GM23338 (cell line): ENCODE measurements around the gene PHF21A. TPM values are rescaled to one million over a fixed set of nuclear protein-coding genes. Genes with fewer than 3 reads are reported as not detected.

Experiments
- ATAC-seq: fragments of 200-7000 bp; cut with Tn5 transposase; 3 replicates; pipeline ENCODE4 v1.9.1; 2020
- DNase-seq: peaks from one replicate; pipeline ENCODE4 v3.0.0-alpha.2; 2015; ENCODE audit warnings: low spot score
- H2AFZ ChIP-seq: fragments of 200-600 bp; sonication (generic); 2 replicates; pipeline ENCODE4 v1.8.0; 2016; ENCODE audit warnings: antibody characterized with exemption, mild to moderate bottlenecking, moderate library complexity
- H3F3A ChIP-seq: fragments of 200-600 bp; sonication (generic); replicated peaks from 2 replicates; pipeline ENCODE4 v1.8.0; 2017; ENCODE audit warnings: antibody characterized with exemption, mixed run types, low read depth
- H3K27ac ChIP-seq: fragments of 200-600 bp; sonication (generic); 2 replicates; pipeline ENCODE4 v1.6.1; 2016; ENCODE audit warnings: low read depth
- H3K27me3 ChIP-seq: fragments of 200-600 bp; sonication (generic); 2 replicates; pipeline ENCODE4 v1.8.0; 2016; ENCODE audit warnings: mild to moderate bottlenecking, mixed run types, moderate library complexity; ENCODE audit not compliant: insufficient read depth
- H3K36me3 ChIP-seq: fragments of 200-600 bp; sonication (generic); 2 replicates; pipeline ENCODE4 v1.8.0; 2016; ENCODE audit warnings: mild to moderate bottlenecking; ENCODE audit not compliant: insufficient read depth
- H3K4me1 ChIP-seq: fragments of 200-600 bp; sonication (generic); 2 replicates; pipeline ENCODE4 v1.8.0; 2016; ENCODE audit warnings: mild to moderate bottlenecking, moderate library complexity; ENCODE audit not compliant: insufficient read depth
- H3K4me2 ChIP-seq: fragments of 200-600 bp; sonication (generic); 2 replicates; pipeline ENCODE4 v1.7.1; 2017; ENCODE audit warnings: mixed run types
- H3K4me3 ChIP-seq: fragments of 200-600 bp; sonication (generic); 2 replicates; pipeline ENCODE4 v1.6.1; 2016; ENCODE audit warnings: mixed run types
- H3K79me2 ChIP-seq: fragments of 200-600 bp; sonication (generic); replicated peaks from 2 replicates; pipeline ENCODE4 v1.8.0; 2017; ENCODE audit warnings: mild to moderate bottlenecking; ENCODE audit not compliant: insufficient read depth
- H3K9me2 ChIP-seq: fragments of 200-600 bp; sonication (generic); 2 replicates; pipeline ENCODE4 v1.8.0; 2017; ENCODE audit not compliant: insufficient read depth
- H4K20me1 ChIP-seq: fragments of 200-600 bp; sonication (generic); replicated peaks from 2 replicates; pipeline ENCODE4 v1.8.0; 2017; ENCODE audit warnings: mild to moderate bottlenecking; ENCODE audit not compliant: insufficient read depth
- H3K27ac Mint-ChIP-seq: 2 replicates; pipeline ENCODE4 v1.8.0; 2020; ENCODE audit warnings: inconsistent platforms, mild to moderate bottlenecking, moderate library complexity, mixed read lengths
- H3K27me3 Mint-ChIP-seq: 3 replicates; pipeline ENCODE4 v1.8.0; 2022; ENCODE audit warnings: low read depth, mild to moderate bottlenecking, moderate library complexity, mixed read lengths, inconsistent platforms; ENCODE audit not compliant: insufficient read depth, poor library complexity
- H3K36me3 Mint-ChIP-seq: 3 replicates; pipeline ENCODE4 v1.8.0; 2021; ENCODE audit warnings: low read depth, mild to moderate bottlenecking, inconsistent platforms, moderate library complexity, mixed read lengths
- H3K4me1 Mint-ChIP-seq: 3 replicates; pipeline ENCODE4 v1.8.0; 2020; ENCODE audit warnings: mild to moderate bottlenecking, inconsistent platforms, mixed read lengths
- H3K4me3 Mint-ChIP-seq: 3 replicates; pipeline ENCODE4 v1.8.0; 2021; ENCODE audit warnings: moderate library complexity, mild to moderate bottlenecking, inconsistent platforms, mixed read lengths
- H3K9me3 Mint-ChIP-seq: 3 replicates; pipeline ENCODE4 v1.8.0; 2020; ENCODE audit warnings: moderate library complexity, mild to moderate bottlenecking, inconsistent platforms, mixed read lengths
- CREB1 ChIP-seq: fragments of 250-450 bp; sonication (Bioruptor Pico); IDR thresholded peaks from 2 replicates; pipeline ENCODE4 v1.5.0; 2020; ENCODE audit warnings: low read depth, mild to moderate bottlenecking, moderate library complexity
- CTCF ChIP-seq, 2 experiments: fragments of 200-600 bp in 1 of 2; sonication (generic) in 1 of 2; conservative IDR thresholded peaks; 2 replicates each; pipeline versions ENCODE4 v1.5.1 to v1.6.1; 2016 to 2017; ENCODE audit warnings: antibody characterized with exemption in 2 of 2, low read depth in 2 of 2, mild to moderate bottlenecking in 2 of 2, moderate library complexity in 1 of 2
- EZH2 ChIP-seq: fragments of 200-600 bp; sonication (generic); IDR thresholded peaks from one replicate; pipeline ENCODE4 v1.8.0; 2017; ENCODE audit warnings: antibody characterized with exemption, mild to moderate bottlenecking, low read depth; ENCODE audit not compliant: unreplicated experiment
- POLR2AphosphoS5 ChIP-seq: IDR thresholded peaks from 2 replicates; pipeline ENCODE4 v1.6.1; 2016; ENCODE audit warnings: antibody characterized with exemption, low read depth
- ZNF114 ChIP-seq: fragments of 250-450 bp; sonication (Bioruptor Pico); IDR thresholded peaks from 2 replicates; pipeline ENCODE4 v1.5.0; 2020; ENCODE audit warnings: mild to moderate bottlenecking, moderate library complexity
- ZNF331 ChIP-seq: fragments of 250-450 bp; sonication (Bioruptor Pico); IDR thresholded peaks from 2 replicates; pipeline ENCODE4 v1.5.0; 2020; ENCODE audit warnings: low read depth, mild to moderate bottlenecking, moderate library complexity
- polyA plus RNA-seq: library from polyadenylated mRNA; unstranded; fragments of >200 nt; fragmentation: Nextera tagmentation; extraction: Ambion mirVana; gene quantifications from 2 replicates; pipeline ENCODE4 v1.2.1, GENCODE V29; 2016
- total RNA-seq: library from RNA; depleted of rRNA; stranded (reverse); fragments of >200 nt; shearing (Covaris generic); gene quantifications from 2 replicates; pipeline ENCODE4 v1.2.3, GENCODE V29; 2014
- TF ChIP-seq, protein P1 (sequence below): IDR thresholded peaks from one replicate; pipeline ENCODE4 v1.6.1; 2018; ENCODE audit warnings: antibody characterized with exemption; ENCODE audit not compliant: unreplicated experiment
- TF ChIP-seq, protein P2 (sequence below): fragments of 250-450 bp; sonication (Bioruptor Pico); IDR thresholded peaks from 2 replicates; pipeline ENCODE4 v1.5.0; 2020; ENCODE audit warnings: mild to moderate bottlenecking, moderate library complexity

The PHF21A gene
- total and polyA plus RNA-seq, 2 experiments from 2014 or later, result 21.7 to 23.6 TPM

GRCh38 chr11:45885274-45885920, 235.9 kb downstream of the PHF21A start, which contains the start of gene MAPK8IP1:
TSS of gene MAPK8IP1 (plus strand) at chr11:45885651. CDS start at chr11:45885821, 170 bp downstream.
- H3K4me2 ChIP-seq, result peak within 1 kb of the TSS; percentile 97
- H3K36me3 ChIP-seq, result no peaks in the 10 kb centered on the region
- peaks cover 9% of the 10 kb centered on the region; the same call in 1 of the 2 replicates for H3K79me2 ChIP-seq
- peak within 1 kb of the TSS; percentile 94 for H2AFZ ChIP-seq
- H3K27ac Mint-ChIP-seq, result no peak within 1 kb of the TSS
- H3K4me3 Mint-ChIP-seq, result peak within 1 kb of the TSS; percentile 79
- DNase-seq, result peak; percentile 88
- peak; percentile 84 for ATAC-seq
- H3K4me3 ChIP-seq, result peak within 1 kb of the TSS; percentile 89
- TF ChIP-seq, protein P1, sequence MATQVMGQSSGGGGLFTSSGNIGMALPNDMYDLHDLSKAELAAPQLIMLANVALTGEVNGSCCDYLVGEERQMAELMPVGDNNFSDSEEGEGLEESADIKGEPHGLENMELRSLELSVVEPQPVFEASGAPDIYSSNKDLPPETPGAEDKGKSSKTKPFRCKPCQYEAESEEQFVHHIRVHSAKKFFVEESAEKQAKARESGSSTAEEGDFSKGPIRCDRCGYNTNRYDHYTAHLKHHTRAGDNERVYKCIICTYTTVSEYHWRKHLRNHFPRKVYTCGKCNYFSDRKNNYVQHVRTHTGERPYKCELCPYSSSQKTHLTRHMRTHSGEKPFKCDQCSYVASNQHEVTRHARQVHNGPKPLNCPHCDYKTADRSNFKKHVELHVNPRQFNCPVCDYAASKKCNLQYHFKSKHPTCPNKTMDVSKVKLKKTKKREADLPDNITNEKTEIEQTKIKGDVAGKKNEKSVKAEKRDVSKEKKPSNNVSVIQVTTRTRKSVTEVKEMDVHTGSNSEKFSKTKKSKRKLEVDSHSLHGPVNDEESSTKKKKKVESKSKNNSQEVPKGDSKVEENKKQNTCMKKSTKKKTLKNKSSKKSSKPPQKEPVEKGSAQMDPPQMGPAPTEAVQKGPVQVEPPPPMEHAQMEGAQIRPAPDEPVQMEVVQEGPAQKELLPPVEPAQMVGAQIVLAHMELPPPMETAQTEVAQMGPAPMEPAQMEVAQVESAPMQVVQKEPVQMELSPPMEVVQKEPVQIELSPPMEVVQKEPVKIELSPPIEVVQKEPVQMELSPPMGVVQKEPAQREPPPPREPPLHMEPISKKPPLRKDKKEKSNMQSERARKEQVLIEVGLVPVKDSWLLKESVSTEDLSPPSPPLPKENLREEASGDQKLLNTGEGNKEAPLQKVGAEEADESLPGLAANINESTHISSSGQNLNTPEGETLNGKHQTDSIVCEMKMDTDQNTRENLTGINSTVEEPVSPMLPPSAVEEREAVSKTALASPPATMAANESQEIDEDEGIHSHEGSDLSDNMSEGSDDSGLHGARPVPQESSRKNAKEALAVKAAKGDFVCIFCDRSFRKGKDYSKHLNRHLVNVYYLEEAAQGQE, result peak; percentile 76
- TF ChIP-seq POLR2AphosphoS5, result peak; percentile 48; the same call in 1 of the 2 replicates
- no peak for TF ChIP-seq ZNF331 (CRISPR knock-in tag)
- no peak for TF ChIP-seq ZNF114 (CRISPR knock-in tag)
- TF ChIP-seq CREB1 (CRISPR knock-in tag), result no peak
- TF ChIP-seq CTCF (conservative IDR thresholded peaks at IDR 0.05; ENCODE audit: low read depth in 2 of 2), result 0 out of 4 replicates have a peak, but pooled peaks of 1 of the 2 experiments have one; percentile 2
- no peak for TF ChIP-seq EZH2
- TF ChIP-seq, protein P2, sequence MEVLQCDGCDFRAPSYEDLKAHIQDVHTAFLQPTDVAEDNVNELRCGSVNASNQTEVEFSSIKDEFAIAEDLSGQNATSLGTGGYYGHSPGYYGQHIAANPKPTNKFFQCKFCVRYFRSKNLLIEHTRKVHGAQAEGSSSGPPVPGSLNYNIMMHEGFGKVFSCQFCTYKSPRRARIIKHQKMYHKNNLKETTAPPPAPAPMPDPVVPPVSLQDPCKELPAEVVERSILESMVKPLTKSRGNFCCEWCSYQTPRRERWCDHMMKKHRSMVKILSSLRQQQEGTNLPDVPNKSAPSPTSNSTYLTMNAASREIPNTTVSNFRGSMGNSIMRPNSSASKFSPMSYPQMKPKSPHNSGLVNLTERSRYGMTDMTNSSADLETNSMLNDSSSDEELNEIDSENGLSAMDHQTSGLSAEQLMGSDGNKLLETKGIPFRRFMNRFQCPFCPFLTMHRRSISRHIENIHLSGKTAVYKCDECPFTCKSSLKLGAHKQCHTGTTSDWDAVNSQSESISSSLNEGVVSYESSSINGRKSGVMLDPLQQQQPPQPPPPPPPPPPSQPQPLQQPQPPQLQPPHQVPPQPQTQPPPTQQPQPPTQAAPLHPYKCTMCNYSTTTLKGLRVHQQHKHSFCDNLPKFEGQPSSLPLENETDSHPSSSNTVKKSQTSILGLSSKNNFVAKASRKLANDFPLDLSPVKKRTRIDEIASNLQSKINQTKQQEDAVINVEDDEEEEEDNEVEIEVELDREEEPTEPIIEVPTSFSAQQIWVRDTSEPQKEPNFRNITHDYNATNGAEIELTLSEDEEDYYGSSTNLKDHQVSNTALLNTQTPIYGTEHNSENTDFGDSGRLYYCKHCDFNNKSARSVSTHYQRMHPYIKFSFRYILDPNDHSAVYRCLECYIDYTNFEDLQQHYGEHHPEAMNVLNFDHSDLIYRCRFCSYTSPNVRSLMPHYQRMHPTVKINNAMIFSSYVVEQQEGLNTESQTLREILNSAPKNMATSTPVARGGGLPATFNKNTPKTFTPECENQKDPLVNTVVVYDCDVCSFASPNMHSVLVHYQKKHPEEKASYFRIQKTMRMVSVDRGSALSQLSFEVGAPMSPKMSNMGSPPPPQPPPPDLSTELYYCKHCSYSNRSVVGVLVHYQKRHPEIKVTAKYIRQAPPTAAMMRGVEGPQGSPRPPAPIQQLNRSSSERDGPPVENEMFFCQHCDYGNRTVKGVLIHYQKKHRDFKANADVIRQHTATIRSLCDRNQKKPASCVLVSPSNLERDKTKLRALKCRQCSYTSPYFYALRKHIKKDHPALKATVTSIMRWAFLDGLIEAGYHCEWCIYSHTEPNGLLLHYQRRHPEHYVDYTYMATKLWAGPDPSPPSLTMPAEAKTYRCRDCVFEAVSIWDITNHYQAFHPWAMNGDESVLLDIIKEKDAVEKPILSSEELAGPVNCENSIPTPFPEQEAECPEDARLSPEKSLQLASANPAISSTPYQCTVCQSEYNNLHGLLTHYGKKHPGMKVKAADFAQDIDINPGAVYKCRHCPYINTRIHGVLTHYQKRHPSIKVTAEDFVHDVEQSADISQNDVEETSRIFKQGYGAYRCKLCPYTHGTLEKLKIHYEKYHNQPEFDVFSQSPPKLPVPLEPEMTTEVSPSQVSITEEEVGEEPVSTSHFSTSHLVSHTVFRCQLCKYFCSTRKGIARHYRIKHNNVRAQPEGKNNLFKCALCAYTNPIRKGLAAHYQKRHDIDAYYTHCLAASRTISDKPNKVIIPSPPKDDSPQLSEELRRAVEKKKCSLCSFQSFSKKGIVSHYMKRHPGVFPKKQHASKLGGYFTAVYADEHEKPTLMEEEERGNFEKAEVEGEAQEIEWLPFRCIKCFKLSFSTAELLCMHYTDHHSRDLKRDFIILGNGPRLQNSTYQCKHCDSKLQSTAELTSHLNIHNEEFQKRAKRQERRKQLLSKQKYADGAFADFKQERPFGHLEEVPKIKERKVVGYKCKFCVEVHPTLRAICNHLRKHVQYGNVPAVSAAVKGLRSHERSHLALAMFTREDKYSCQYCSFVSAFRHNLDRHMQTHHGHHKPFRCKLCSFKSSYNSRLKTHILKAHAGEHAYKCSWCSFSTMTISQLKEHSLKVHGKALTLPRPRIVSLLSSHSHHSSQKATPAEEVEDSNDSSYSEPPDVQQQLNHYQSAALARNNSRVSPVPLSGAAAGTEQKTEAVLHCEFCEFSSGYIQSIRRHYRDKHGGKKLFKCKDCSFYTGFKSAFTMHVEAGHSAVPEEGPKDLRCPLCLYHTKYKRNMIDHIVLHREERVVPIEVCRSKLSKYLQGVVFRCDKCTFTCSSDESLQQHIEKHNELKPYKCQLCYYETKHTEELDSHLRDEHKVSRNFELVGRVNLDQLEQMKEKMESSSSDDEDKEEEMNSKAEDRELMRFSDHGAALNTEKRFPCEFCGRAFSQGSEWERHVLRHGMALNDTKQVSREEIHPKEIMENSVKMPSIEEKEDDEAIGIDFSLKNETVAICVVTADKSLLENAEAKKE, result no peak
- no peaks in the 10 kb centered on the region for H3K27me3 ChIP-seq
- peaks cover 9% of the 10 kb centered on the region; the same call in 1 of the 2 replicates for H3K4me1 ChIP-seq
- peaks cover 10% of the 10 kb centered on the region for H3K4me1 Mint-ChIP-seq
- H3K9me2 ChIP-seq, result no peaks in the 10 kb centered on the region
- no peaks in the 10 kb centered on the region for H3F3A ChIP-seq
- H4K20me1 ChIP-seq, result peaks cover 10% of the 10 kb centered on the region
- peaks cover 4% of the 10 kb centered on the region for H3K27me3 Mint-ChIP-seq
- no peaks in the 10 kb centered on the region for H3K9me3 Mint-ChIP-seq
- H3K27ac ChIP-seq, result no peak within 1 kb of the TSS
- no peaks in the 10 kb centered on the region; the same call in 2 of the 3 replicates for H3K36me3 Mint-ChIP-seq
